ENCODE data around the gene DPF1.
"Not testable (repeated sequence)": the region's sequence is repeated elsewhere in the genome, so short reads cannot be mapped to it uniquely, and the experiment has no call there.

DPF1 gene

DNA sequence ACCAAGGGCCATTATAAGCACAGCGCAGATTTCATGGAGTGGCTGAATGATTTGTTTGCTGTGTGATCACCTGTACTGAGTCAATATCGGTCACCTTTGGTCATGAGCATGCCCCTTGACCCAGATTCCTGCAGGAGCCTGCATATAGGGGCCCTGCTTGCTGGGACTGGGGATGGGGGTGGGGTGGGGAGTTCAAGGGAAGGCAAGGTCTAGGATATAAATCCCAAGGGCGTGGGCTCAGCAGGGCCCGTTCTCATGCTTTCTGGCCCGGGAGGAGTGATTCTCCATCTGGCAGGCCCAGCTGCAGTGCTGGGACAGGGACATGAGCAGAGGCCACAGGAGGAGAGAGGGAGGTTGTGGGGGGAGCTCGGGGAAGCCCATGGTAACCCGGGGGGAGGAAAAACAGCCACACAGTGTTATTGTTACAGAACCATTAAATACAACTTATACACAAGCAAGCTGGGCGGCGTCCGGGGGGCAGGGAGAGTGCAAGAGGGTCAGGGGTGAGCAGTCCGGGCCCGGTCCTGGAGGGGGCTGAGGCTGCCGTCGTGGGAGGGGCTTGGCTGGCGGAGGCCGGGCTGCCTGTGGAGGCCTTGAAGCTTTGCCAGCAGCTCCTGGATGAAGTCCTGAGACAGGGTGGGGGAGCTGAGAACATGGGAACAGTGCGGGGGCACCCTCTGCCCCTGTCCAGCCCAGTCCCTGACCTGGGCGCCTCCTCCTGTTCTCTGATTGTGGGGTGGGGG is 27.0 kb upstream of the DPF1 start:
- no peak for DNase-seq (ENCODE audit: low read depth in 2 of 2)

DNA sequence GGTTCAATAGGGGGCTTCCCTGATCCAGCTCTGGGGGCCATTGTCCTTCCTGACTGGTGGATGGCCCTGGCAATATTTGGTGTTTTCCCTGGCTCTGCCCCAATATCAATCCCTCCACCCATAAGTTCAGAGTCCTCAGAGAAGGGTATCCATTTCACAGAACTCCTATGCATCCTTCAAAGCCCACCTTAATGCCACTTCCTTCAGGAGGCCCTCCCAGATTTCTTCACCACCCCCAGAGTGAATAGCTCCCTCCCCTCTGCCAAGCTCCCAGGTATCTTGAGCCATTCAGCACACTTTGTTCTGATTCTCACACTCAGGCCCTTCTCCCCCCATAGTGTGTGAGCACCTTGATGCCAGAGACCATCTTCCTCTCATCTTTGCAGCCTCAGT is 26.4 kb upstream of the DPF1 start:
- no peak for DNase-seq (ENCODE audit: low read depth in 2 of 2)

DNA sequence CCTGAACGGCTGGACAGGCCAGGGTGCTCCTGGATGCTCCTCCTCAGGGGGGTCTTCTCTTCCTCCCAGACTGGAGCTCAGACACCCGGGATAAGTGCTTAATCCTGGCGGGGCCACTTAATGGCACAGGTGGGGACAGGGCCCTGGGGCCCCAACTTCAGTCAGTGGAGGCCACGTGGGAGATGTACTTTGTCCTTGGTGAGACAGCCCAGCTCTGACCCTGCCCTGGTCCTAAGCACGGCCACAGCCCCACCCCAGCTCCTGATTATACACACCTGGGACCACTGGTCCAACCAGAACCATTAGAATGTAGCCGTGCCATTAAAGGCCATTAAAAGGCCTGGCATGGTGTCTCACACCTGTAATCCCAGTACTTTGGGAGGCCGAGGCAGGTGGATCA is 24.4 kb upstream of the DPF1 start:
- no peak for DNase-seq (ENCODE audit: low read depth in 2 of 2)

DNA sequence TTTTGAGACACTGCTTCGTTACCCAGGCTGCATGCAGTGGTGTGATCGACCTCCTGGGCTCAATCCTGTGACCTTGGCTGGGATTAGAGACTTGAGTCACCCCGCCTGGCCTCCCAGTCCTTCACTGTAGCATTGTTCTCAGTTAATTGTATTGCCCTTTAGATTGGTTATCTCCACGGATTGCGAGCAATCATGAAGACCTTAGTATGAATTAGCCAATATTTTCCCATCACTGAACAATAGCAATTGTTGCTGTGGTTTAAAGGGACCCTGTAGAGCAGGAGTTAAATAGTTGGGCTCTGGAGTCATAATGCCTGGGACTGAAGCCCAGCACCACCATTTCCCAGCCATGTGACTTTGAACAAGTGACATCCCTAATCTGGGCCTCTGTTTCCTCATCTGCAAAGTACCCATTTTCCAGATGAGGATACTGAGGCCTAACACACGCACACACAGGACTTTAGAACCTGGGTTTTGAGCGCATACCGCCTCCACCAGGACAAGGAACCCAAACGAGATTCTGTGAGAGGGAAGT is 23.8 kb upstream of the DPF1 start:
- DNase-seq (ENCODE audit: low read depth in 2 of 2) = no peak

DNA sequence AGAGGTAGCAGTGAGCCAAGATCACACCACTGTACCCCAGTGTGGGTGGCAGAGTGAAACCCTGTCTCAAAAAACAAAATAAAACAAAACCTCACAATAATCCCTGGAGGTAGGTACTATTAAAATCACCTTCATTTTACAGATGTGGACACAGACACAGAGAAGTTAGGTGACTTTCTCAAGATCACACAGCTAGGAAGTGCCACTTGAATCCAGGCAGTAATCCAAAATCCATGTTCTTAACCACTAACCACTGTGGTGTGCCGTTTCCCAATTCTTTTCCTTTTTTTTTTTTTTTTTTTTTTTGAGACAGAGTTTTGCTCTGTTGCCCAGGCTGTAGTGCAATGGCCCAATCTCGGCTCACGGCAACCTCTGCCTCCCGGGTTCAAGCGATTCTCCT is 23.1 kb upstream of the DPF1 start:
- DNase-seq (ENCODE audit: low read depth in 2 of 2) = no peak

DNA sequence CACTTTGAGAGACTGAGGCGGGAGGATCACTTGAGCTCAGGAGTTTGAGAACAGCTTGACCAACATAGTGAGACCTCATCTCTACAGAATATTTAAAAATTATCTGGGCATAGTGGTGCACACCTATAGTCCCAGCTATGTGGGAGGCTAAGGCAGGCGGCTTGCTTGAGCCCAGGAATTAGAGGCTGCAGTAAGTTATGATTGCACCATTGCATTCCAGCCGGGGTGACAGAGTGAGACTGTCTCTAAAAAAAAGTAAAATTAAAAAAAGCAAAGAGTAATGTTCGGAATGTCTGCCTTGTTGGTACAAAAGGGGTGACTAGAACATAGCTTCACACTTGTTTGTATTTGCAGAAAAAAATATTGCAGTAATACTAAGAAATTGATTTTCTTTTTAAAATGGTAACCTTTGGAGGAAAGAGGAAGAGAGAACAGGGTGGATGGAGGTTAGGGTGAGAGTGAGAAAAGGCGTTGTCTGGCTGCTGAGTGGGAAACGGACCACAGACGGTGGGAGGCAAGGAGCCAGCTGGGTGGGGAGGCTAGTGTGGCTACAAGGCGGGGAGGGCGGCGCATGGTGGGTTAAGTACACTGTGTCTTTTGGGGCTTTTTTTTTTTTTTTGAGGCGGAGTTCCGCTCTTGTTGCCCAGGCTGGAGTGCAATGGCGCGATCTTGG is 21.9 kb upstream of the DPF1 start:
- DNase-seq (ENCODE audit: low read depth in 2 of 2) = no peak

DNA sequence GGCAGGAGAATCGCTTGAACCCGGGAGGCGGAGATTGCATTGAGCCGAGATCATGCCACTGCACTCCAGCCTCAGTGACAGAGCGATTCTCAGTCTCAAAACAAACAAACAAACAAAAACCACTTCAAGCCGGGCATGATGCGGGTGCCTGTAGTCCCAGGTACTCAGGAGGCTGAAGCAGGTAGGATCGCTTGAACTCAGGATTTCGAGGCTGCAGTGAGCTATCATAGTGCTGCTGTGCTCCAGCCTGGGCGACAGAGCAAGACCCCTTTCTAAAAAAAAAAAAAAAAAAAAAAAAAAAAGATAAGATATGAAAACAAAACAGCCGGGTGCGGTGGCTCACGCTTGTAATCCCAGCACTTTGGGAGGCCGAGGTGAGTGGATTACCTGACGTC is 19.3 kb upstream of the DPF1 start:
- no peak for DNase-seq (ENCODE audit: low read depth in 2 of 2)

DNA sequence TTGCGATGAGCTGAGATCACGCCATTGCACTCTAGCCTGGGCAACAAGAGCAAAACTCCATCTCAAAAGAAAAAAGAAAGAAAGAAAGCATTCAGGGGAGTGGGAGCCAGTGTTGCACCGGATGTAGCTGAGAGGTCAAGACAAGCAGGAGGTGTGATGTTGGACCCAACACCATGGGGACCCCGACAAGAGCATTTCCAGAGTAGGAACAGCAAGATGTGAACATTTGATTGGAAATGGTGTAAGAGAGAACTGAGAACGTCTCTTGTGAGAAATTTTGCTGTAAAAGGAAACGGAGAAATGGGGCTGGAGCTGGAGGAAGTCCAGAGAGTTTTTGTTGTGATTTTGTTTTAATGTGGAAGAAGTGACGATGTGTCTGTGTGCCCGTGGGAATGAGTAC is 15.8 kb upstream of the DPF1 start:
- DNase-seq (ENCODE audit: low read depth in 2 of 2) = no peak

DNA sequence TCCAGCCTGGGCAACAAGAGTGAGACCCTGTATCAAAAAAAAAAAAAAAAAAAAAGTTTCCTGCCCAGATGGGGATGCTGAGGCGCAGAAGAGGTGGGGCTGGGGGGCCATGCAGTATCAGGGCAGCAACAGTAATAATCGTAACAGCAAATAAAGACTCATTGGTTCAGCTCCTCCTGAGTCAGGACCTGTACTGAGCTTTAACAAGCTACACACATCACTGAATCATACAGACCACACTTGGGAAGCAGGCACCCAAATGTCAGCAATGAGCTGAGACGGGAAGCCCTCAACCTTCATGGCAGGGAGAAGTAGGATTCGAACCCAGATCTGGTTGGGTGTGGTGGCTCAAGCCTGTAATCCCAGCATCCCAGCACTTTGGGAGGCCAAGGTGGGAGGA is 10.6 kb upstream of the DPF1 start:
- DNase-seq (ENCODE audit: low read depth in 2 of 2) = no peak

DNA sequence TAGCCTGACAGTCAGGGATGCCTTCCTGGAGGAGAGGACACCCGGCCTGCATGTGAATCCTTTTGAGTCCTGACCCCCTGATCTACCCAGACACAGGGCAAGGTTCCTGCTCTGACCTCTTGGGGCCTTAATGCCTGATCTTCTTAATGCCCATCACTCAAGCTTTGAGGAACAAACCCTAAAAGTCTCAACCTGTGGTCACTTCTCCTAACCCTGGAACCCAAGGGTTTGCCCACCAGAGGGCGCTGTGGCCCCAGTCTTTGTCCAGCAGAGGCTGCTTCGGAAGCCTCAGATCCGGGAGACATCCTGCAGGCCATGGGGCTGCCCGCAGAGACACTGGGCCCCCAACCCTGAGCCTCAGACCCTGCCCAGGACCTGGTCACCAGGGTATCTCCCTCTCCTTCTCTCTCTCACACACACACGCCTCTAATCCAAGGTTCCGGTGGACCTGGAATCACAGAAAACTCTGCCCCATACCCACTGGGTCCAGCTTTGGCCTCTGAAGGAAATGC is 9.8 kb upstream of the DPF1 start:
- DNase-seq (ENCODE audit: low read depth in 2 of 2) = peak; percentile 41 to 43

DNA sequence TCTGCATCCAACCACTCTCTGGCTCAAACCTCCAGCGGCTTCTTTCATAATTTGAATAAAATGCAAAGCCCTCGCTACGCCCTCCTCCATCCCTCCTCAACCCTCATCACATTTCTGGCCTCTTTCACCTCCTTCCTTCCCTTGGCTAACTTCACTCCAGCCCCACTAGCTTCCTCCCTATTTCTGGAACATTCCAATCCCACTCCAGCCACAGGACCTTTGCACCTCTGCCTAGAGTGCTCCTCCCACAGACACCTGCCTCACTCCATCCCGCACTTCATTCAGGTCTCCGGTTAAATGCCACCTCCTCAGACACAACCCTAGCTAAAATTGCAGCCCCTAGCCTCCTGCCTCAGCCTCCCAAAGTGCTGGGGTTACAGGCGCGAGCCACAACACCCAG is 7.9 kb upstream of the DPF1 start:
- no peak for DNase-seq (ENCODE audit: low read depth in 2 of 2)

DNA sequence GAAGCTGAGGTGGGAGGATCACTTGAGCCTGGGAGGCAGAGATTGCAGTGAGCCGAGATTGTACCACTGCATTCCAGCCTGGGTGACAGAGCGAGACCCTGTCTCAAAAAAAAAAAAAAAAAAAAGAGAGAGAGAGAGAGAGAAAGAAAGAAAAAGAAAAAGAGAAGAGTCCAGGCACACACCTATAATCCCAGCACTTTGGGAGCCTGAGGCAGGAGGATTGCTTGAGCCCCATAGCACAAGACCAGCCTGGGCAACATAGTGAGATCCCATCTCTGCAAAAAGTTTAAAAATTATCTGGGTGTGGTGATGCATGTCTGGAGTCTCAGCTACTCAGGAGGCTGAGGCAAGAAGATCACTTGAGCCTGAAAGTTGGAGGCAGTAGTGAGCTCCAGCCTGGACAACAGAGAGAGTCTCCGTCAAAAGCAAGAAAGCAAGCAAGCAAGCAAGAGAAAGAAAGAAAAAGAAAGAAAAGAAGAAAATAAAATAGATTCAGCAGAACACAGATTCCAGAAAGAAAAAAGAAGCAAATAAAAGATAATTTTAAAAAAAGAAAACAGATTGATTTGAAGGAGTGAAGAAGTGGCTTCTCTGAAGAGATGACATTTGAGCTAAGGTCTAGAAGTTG is 6.6 kb upstream of the DPF1 start:
- not testable (repeated sequence) for DNase-seq (ENCODE audit: low read depth in 2 of 2)

DNA sequence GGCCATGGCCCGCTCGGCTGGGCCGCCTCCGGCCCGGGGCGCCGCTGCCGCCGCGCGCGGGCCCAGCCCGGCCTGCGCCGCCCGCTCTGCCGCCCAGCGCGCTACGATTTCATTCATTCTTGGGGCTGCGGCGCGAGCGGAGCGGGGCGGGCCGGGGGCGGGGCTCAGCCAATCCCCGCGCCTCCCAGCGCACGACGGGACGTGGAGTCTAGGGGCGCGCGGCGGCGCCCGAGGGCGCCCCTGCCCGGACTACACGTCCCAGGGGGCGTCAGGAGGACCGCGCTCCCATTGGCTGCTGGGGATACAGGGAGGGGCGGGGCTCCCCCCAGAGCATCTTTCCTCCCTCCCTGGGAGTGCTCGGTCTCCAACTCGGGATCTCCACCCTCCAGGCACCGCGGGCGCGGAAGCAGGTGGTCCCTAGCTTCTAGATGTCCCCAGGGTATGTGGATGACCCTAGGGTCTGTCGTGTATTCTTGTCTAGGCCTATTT is 5.6 kb upstream of the DPF1 start:
- peak in 1 of 2 donors; percentile 23 for DNase-seq (ENCODE audit: low read depth in 2 of 2)

DNA sequence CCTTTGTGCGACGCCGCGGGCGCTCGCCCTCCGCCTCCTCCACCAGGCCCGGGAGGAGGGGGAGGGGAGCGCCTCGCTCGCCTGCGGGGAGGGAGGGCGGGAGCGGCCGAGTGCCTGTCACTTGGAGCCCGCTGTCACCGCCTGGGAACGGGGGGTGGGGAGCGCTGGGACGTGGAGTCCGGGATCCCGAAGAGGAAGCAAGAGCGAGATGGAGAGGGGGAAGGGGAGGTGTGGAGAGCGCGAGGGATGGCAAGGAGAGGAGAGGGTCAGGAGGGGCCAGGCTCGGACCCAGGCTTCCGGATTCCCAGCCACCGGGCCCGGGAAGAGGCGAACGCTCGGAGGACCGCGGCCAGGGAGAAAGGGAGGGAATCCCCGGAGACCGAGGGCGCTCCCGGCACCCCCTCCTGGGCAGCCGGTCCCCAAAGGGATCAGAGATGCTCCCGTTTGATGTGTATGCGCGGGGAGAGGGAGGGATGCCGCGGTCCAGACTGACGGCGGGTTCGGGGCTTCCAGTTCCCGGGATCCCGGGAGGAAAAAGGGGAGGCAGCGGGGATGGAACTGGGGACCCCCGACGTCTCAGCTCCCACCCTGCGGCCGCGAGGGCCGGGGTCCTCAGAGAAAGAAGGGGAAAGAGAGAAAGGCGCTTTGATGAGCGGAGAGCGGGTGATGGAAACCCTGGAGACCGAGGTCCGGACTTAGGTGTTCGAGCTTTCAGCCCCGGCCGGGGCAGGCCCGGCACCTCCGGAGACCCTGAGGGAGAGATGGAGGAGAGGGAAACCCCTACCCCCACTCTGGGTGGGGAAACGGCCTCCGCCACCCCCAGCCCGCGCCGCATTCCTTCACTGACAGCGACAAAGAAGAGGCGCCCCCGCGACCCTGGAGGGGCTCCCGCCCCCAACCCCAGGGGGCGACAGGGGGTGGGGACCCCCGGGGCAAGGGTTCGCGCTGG is 4.7 kb upstream of the DPF1 start:
- DNase-seq (ENCODE audit: low read depth in 2 of 2) = no peak

DNA sequence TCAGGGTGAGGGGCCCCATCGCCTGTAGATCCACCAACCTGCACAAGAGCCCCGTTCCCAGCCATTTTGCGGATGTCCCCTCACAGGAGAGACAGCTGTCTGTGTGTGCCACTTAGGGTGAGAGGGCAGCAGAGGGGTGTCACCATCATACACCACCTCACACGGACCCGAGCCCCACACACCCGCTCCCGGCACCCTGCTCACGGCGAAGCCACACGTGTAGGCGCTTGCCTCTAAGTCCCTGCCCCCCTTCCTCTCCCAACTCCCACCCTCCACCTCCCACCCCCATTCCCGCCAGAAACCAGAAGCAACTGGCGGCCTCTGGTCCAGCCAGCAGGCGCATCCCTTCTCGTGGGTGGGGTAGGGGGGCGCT is 4.0 kb upstream of the DPF1 start:
- DNase-seq (ENCODE audit: low read depth in 2 of 2) = no peak

DNA sequence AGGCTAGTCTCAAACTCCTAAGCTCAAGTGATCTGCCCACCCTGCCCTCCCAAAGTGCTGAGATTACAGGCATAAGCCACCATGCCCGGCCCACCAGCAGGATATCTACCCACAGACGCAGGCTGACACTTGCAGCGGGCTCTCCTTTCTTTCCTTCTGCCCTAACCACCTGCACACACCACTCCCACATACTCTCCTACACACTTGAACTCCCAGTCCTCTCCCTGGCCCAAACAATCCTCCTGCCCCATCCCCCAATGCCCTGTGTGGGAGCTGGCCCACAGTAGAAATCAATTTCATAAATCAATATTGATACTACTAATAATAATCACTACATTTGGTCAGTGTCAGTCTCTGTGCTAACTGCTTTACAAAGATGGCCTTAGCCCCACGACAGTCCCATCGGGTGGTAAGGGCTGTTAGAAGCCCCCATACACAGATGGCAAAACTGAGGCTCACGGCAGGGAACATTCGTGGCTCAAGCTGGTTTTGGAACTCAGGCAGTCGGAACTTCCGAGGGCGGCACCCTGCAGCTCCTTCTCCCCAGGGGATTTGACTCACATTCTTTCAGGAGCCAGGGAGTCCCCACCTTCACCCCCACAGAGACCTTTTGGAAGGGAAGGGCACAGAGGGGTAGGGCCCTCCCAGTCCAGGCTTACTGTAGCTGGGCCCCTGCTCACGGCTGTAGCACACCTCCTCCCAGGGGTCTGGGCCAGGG is 3.4 kb upstream of the DPF1 start:
- no peak for DNase-seq (ENCODE audit: low read depth in 2 of 2)

DNA sequence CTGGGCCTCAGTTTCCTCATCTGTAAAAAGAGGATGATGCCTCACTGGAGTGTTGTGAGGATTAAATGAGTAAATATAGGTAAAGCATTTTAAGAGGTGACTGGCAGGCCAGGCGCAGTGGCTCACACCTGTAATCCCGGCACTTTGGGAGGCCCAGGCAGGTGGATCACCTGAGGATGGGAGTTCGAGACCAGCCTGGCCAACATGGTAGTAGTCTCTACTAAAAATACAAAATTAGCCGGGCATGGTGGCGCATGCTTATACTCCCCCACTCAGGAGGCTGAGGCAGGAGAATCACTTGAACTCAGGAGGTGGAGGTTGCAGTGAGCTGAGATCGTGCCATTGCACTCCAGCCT is 819 bp upstream of the DPF1 start:
- not testable (repeated sequence) for DNase-seq (ENCODE audit: low read depth in 2 of 2)

DNA sequence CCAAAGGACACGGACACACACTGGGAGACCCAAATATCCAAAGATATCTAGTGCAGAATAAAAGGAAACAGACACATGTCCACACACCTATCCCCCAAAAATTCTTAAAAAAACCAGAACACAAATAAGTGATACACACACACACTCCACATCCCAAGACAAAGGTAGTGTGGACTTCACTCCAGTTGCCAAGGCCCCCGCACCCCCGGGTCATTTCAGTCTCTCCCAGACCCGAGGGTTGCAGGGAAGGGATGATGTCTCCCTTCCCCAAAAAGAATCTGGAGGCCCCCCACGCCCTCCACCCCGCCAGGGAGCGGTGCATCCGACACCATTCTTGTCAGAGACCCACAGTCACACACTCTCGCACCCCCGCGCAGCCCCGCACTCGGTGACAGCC is 407 bp downstream of the DPF1 start:
- no peak for DNase-seq (ENCODE audit: low read depth in 2 of 2)

DNA sequence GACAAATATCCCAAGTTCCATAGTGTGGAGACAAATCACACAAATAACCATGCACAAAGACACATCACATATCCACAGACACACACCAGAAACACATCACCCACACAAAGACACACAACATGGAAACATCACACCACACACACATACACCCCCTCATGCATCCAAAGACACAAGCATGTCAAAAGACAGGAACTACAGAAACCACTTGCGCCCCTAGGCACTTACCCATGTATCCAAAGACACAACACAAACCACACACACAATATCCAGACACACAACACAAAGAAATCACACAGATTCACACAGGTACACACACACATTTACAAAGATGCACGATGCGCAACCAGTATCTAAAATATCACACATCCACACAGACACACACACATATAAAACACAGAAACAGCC is 901 bp downstream of the DPF1 start:
- DNase-seq (ENCODE audit: low read depth in 2 of 2) = no peak

DNA sequence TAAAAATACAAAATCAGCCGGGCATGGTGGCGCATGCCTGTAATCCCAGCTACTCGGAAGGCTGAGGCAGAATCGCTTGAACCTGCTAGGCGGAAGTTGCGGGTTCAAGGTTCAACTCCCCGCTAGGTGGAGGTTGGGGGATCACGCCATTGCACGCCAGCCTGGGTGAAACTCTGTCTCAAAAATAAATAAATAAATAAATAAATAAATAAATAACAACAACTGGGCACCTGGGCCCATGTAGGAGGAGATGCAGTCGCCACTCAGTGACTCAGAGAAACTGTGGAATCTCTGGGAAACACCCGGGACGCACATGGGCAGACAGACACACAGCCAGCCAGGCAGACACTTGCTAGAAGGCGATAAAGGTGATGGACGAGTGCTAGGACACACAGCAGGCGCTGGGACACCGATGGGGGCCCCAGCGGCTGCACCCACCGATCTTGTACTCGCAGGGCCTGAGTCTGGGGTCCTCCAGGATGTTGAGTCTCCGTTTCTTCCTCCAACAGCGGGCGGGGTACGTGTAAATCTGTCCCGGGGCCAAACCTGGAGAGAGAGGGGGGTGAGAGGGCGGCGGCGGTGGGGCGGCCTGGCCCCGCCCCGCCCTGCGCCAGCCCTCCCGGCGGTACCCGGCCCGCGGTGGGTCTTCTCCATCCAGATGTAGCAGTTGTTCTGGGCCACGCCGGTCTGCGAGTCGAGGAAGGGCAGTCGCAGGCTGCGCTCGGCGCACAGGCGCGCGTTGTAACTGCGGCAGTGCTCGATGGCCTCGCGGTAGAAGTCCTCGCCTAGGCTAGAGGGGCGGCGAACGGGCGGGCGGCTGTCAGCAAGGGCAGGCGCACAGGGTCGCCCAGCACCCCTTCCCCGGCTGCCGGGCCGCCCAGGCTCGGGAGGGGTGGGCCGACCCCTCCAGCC is 1.8 kb downstream of the DPF1 start:
- no peak for DNase-seq (ENCODE audit: low read depth in 2 of 2)
